NCI-H187 treated with DMSO at 0.1 percent for 48 hours (cell line): Measurements from ENCODE around the gene ABLIM2.
A peak's percentile ranks its signal among the peaks of the same experiment; 100 is the strongest.
"Not testable (repeated sequence)": the region's sequence is repeated elsewhere in the genome, so short reads cannot be mapped to it uniquely, and the experiment has no call there.

ENCODE experiments used
- DNase-seq: peaks from one replicate; lab custom pipeline; 2025; lab: John Stamatoyannopoulos, UW

ABLIM2 gene

GRCh38 chr4:7960017-7960789 lies 198.4 kb downstream of the ABLIM2 start:
- no peak for DNase-seq

- DNase-seq: no peak
Measured at GRCh38 chr4:7959078-7959477, 199.5 kb downstream of the ABLIM2 start.

GRCh38 chr4:7956934-7957656 lies 201.5 kb downstream of the ABLIM2 start:
- no peak for DNase-seq

DNA sequence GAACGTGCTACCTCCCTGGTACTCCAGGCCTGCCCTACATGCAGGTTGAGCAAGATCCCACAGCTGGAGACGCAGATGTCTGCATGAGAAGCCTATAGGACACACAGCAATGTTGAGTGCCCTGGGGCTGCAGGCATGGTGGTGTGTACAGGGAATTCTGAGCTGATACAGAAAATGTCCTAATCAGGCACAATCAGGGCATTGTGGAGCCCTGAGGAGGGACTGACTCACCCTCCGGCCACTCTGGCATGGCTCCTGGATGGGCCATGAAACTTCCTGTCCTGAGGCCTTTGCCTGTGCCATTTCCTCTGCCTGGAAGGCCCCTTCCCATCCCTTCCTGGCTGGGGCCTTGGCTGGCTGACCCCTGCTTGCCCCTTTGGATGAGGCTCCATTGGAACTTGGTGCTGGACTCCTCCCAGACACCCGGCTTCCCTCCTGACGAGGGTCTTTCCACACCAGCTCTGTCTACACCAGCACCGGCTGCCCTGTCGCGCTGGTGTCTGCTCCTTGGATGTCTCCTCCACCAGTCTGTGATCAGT lies 202.3 kb downstream of the ABLIM2 start:
- no peak for DNase-seq

DNA sequence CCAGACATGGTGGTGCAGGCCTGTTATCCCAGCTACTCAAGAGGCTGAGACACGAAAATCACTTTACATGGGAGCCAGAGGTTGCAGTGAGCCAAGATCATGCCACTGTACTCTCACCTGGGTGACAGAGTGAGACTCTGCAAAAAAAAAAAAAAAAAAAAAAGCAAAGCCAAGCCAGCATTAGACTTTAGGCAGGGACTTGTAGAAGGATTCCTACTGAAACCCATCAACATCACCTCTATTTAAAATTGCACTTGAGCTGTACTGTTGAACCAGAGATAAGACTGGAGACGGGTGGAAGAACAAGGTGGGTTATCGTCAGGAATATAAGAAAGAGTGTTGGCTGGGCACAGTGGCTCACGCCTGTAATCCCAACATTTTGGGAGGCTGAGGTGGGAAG lies 203.2 kb downstream of the ABLIM2 start:
- DNase-seq: no peak

DNA sequence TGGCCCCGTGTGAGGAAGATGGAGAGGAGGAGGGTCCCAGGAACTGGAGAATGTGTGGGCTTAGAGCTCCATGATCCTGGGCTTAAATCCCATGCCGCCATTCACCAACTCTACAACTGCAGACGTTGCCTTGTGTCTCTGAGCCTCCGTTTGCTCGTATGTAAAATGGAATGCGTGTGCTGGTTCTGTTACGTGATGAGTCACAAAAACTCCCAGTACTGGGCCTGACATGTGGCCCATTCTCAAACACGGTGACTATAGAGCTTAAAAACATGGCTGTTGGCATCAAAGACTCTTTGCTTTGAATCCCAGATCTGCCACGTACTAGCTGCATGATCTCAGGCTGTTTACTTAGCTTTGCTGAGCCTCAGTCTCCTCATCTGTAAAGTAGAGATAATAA lies 206.0 kb downstream of the ABLIM2 start:
- DNase-seq: no peak

DNA sequence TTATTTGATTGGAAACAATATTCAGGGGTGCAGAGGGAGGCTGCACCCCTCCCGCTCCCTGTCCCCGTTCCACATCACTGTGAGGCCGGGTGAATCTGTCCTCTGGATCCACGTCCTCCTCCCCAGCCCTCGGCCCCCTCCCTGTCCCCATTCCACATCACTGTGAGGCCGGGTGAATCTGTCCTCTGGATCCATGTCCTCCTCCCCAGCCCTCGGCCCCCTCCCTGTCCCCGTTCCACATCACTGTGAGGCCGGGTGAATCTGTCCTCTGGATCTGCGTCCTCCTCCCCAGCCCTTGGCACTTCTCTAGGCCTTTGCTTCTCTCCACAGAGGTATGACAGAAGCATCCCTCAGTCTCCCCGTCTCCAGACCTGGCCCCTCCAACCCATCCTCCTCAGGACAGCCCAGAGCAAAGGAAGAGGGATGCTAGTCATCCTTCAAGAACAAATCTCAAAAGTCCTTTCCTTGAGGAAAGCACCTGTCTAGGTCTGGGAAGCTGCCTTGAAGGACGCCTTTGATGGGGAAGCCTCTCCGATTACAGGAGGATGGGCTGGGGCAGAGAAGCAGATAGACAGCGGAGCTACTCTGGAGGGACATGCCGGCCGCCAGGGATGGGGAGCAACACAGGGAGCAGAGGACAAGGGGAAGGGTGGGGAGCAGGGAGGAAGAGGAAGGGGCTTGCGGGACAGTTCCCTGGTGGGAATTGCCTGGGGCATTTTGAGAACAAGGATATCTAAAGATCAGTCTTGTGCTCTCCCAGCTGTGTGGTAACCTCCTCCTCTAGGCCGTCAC lies 208.1 kb downstream of the ABLIM2 start:
- DNase-seq: no peak

GRCh38 chr4:7949759-7950158 lies 208.9 kb downstream of the ABLIM2 start:
- DNase-seq: no peak

DNA sequence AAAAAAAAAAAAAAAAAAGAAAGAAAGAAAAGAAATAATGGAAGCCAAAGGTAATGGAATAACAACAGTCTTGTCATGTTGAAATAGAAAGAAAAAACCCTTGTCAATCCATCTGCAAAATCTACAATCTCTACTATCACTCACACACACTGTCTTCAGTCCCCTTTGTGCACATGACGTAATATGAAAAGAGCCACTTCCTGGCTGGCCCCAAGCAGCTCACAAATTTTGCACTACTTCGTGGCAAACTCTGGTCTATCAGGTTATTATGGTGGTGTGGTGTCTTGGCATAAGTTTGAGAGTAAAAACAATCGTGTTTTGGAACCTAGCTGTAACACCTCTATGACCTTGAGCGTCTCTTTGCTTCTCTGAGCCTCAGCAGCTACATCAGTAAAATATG lies 210.7 kb downstream of the ABLIM2 start:
- no peak for DNase-seq

DNA sequence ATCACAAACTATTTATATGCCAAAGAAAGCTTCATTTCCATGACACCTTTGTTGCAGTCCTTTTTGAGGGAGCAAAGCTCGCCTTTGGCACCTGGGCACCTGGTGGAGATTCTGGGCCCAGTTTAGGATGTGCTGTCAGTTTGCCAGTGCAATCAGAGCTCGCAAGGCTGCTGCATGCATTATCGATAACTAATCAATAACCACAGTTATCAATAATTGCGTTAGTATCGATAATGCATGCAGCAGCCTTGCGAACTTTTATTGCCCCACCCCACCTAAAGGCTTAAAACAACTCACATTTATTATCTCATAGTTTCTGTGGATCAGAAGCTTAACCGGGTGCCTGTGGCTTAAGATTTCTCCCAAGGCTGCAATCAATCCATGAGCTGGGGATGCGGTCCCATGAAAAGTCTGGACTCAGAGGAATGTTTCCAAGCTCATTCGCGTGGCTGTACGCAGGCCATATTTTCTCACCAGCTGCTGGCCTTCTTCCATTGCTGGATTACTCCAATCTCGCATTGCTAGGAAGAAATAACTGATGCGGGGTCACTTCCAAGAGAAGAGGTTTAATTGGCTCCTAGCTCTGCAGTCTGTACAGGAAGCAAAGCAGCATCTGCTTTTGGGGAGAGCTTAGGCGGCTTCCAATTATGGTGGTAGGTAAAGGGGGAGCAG lies 212.8 kb downstream of the ABLIM2 start:
- no peak for DNase-seq

GRCh38 chr4:7944599-7945220 lies 213.9 kb downstream of the ABLIM2 start:
- DNase-seq: no peak

DNA sequence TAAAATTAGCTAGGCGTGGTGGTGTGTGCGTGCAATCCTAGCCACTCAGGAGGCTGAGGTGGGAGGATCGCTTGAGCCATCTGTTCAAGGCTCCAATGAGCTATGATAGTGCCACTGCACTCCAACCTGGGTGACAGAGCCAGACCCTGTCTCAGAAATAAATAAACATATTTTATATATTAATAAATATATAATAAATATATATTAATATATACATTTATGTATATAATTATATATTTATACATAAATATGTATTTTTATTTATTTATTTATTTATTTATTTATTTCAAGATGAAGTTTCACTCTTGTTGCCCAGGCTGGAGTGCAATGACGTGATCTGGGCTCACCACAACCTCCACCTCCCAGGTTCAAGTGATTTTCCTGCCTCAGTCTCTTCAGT lies 214.9 kb downstream of the ABLIM2 start:
- DNase-seq: not testable (repeated sequence)

- DNase-seq: no peak
Measured at GRCh38 chr4:7943211-7943610, 215.4 kb downstream of the ABLIM2 start.

GRCh38 chr4:7941965-7942496 lies 216.6 kb downstream of the ABLIM2 start:
- no peak for DNase-seq

DNA sequence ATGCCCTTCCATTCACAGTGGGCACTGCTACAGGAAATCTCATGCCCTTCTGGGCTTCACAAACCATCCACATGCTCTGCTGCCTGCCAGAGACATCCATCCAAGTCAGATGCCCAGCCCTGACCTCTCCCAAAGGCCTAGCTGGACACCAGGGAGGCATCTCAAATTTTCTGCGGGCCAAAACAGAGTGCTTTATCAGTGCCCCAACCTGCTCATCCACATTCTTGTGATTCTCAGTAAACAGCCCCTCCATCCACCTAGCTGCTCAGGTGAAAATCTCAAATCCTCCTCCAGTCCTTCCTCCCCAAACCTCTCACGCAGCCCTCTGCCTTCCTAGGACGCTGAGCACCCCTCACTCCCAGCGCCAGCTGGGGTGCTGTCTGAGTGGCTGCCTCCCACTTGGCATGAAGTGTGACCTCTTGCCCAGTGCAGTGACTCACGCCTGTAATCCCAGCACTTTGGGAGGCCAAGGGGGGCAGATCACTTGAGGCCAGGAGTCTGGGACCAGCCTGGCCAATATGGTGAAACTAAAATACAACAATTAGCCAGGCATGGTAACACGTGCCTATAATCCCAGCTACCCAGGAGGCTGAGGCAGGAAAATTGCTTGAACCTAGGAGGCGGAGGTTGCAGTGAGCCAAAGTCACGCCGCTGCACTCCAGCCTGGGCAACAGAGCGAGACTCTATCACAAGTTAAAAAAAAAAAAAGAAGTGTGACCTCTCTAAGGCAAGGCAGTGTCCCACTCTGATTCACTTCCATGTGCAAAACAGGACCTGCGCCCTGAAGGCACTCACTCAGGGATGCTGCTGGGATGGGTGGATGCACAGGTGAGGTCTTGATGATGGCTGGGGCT lies 217.3 kb downstream of the ABLIM2 start:
- no peak for DNase-seq

DNA sequence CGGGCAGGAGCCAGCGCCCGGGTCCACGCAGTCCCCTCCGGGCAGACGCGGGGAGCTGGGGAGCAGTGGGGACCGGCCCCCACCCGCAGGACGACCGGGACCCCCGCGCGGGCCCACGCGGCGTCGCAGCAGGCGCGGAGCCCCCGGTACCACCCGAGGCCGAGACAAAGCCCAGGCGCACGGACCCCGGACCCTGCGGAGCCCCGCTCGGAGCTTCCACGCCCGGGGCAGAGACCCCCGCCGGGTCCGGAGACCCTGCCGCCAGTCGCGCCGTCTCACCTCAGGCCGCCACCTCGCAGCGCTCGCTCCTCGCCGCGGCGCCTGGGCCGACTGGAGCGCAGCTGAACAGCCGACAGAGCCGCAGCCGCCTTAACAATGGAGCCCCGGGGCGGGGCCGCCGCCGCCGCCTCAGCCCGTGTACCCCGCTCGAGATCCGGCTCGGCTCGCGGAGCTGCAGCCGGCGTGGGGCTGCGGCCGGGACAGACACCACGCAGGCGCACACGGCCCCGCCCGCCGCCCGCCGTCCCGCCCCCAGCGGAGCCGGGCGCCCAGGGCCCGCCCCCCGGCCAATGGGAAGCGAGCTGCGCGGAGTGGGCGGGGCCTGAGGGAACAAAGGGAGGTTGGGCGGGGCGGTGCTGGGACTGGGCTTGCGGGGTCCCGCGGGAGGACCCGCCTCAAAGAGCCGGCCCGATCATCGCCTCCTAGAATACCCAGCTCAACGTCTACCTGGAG lies 219.1 kb downstream of the ABLIM2 start, which contains the start of gene AFAP1:
AFAP1 (minus strand) TSS at position 485 of the 732 bp plus-strand sequence. CDS start 67,783 bp downstream, outside the sequence.
- DNase-seq: peak; percentile 38

DNA sequence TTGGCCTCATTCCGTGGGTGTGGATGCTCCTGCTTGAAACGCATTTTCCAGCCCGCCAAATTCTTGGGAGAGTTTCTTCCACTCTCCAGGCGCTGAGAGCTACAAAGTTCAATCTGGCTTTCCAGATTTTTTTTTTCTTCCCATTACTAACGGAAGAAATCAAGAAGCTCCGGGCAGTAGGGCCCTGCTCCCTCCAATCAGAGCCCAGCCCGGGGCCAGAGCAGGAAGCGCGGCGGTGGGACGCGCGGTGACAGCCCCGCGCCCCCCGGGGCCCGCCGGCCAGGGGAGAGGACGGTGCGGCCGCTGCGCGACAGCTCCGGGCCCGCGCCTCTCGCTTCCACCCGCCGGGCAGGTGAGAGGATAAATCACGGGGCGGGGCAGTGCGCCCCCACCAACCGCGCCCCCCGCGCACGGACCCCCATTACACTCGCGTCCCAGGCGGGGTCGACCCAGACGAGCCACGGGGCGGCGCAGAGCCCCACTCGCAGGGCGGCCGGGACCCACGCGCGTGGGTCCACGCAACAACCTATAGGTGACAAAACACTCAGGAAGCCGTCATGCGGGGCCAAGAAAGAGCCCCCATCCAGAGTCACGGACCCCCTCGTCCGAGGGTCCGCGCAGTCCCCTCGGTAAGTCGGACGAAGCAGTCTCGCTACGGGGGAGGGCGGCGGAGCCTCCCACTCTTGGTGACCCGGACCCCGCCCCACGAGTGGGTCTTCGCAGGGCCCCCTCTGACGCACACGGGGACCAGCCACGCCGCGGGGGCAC lies 219.8 kb downstream of the ABLIM2 start:
- DNase-seq: no peak

GRCh38 chr4:7938266-7938608 lies 220.4 kb downstream of the ABLIM2 start:
- no peak for DNase-seq

DNA sequence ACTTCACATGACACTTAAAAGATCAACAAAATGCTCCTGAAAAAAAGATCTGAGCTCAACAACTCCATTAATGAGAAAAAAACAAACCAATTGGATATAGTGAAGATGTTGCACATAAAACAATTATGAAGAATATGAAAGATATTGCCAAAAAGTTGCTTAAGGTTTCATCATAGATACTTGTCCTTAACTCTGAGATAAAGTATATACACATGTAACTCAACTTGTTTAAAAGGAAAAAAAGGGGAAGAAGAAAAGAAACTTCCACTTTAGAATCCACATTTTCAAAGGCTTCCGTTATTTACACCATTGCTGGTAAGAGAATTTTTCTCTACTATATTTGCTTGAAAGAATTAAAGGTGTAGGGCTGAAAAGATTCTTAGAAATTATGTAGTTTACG lies 221.6 kb downstream of the ABLIM2 start:
- DNase-seq: no peak
